WTC11 (cell line): Measurements from ENCODE around the gene TTC28.

Source experiments
- CTCF ChIP-seq: fragments of 200-600 bp; IDR thresholded peaks from 2 replicates; pipeline ENCODE4 v1.8.0; 2022; ENCODE audit warnings: antibody characterized with exemption
- NR3C1 ChIP-seq: sonication (generic); formaldehyde crosslinking; conservative IDR thresholded peaks from 2 replicates; pipeline ENCODE4 v1.8.1; 2023; ENCODE audit warnings: low read depth, mild to moderate bottlenecking, missing genetic modification reagents
- SP1 ChIP-seq: sonication (generic); formaldehyde crosslinking; conservative IDR thresholded peaks from 2 replicates; pipeline ENCODE4 v1.8.1; 2022; ENCODE audit warnings: missing genetic modification reagents

- TF ChIP-seq CTCF = no peak
- TF ChIP-seq SP1 (CRISPR knock-in tag) = no peak
- TF ChIP-seq NR3C1 (CRISPR knock-in tag) = no peak
These were observed 692.7 kb downstream of the TTC28 start for GRCh38 chr22:27986937-27987336.
